LNCaP clone FGC (cell line): ENCODE results near the gene GK.

Source experiments
- DNase-seq: peaks from one replicate; pipeline ENCODE4 v3.0.0-alpha.2; 2011; ENCODE audit warnings: low read depth
- H3K4me3 ChIP-seq: 2 replicates; pipeline ENCODE4 v1.5.1; 2011; ENCODE audit warnings: mild to moderate bottlenecking, low read depth, low read length, control low read depth
- TF ChIP-seq, protein P1 (sequence below): IDR thresholded peaks from 2 replicates; pipeline ENCODE4 v1.5.1; 2012; ENCODE audit warnings: mild to moderate bottlenecking; ENCODE audit not compliant: control insufficient read depth, insufficient read depth; ENCODE audit errors: extremely low read depth

Gene GK

DNA sequence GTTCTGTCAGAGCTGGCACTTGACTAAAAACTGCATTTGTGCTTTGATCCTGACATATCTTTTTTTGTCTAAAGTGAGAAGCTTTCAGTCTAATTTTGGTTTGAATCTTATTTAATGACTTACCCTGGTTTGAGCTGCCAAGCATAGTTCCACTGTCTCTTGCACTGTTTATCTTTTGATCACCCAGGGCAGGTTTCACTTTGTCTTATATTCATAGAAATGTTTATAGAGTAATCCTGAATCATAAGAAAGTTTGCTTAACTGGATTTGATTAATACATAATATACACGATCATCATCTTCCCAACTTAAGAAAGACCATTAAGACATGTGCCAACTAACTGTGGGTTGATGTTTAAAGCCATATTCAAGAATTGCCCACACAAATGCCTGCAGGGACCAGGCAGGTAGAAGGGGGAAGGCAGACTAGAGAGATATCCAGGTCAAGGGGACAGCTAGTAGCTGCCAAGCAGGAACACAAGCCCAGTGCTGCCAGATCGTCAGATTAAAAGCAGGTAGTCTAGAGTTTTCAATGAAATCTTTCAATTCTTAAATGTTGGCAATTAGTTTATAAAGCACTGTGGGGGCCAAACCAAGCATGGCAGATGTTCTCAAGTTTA, 1.9 kb downstream of the GK start:
- no peak for DNase-seq
- TF ChIP-seq, protein P1, sequence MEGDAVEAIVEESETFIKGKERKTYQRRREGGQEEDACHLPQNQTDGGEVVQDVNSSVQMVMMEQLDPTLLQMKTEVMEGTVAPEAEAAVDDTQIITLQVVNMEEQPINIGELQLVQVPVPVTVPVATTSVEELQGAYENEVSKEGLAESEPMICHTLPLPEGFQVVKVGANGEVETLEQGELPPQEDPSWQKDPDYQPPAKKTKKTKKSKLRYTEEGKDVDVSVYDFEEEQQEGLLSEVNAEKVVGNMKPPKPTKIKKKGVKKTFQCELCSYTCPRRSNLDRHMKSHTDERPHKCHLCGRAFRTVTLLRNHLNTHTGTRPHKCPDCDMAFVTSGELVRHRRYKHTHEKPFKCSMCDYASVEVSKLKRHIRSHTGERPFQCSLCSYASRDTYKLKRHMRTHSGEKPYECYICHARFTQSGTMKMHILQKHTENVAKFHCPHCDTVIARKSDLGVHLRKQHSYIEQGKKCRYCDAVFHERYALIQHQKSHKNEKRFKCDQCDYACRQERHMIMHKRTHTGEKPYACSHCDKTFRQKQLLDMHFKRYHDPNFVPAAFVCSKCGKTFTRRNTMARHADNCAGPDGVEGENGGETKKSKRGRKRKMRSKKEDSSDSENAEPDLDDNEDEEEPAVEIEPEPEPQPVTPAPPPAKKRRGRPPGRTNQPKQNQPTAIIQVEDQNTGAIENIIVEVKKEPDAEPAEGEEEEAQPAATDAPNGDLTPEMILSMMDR, result no peak
- no peak overlapping the region for H3K4me3 ChIP-seq

- no peak overlapping the region for H3K4me3 ChIP-seq
- TF ChIP-seq, protein P1, result no peak
- no peak for DNase-seq
These were observed 2.8 kb downstream of the GK start for GRCh38 chrX:30655991-30656390.

GRCh38 chrX:30657196-30658161, 4.3 kb downstream of the GK start:
- DNase-seq, result no peak
- TF ChIP-seq, protein P1, result no peak

DNA sequence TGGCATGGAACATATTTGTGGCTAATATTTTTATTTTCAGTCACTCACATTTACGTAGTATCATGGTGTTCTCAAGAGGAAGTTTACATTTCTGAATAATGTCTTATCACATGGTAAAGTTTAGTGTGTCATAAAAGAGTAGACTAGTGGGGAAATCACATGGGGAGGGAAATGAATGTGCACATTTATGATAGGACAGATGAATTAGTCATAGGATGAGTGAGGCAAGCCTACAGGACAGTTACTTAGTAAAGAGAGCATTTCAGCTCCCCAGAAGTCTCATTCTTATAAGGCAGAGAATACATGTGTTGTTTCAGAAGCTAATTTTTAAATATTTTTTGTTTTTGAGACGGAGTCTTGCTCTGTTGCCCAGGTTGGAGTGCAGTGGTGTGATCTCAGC, 6.2 kb downstream of the GK start:
- no peak for DNase-seq

More at GRCh38 chrX:30657196-30658161, 4.3 kb downstream of the GK start:
- no peak overlapping the region for H3K4me3 ChIP-seq

GRCh38 chrX:30661228-30661627, 8.0 kb downstream of the GK start:
- no peak overlapping the region for H3K4me3 ChIP-seq
- no peak for DNase-seq
- TF ChIP-seq, protein P1, result no peak

More for the DNA sequence above, 6.2 kb downstream of the GK start:
- no peak overlapping the region for H3K4me3 ChIP-seq
- TF ChIP-seq, protein P1, result no peak

DNA sequence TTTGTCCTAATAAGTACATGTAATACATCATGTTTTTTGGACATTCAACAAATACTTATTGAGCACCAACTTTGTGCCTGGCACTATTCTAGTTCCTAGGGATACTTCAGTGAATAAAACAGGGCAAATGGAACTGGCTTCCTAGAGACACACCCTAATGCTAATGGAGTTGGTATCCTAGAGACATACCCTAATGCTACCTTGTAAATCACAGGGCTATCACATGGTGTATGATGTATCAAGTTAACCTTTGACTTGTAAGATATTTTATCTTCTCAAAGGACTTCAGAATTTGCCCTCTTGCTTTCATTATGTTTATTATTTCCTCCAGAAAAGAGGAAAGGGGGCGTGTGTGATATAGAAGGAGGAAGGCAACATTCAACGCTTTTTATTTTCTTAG, 10.1 kb downstream of the GK start:
- TF ChIP-seq, protein P1, result no peak
- DNase-seq, result no peak

More for the DNA sequence above, 10.1 kb downstream of the GK start:
- H3K4me3 ChIP-seq, result no peak overlapping the region
